SK-N-SH (cell line): ENCODE measurements around the gene WASF2. TPM values are rescaled to one million over a fixed set of nuclear protein-coding genes. Genes with fewer than 3 reads are reported as not detected.

Experiments used
- CTCF ChIA-PET: fragments of 300-600, 350-600 bp; formaldehyde crosslinking; extraction: SDS; loops from one replicate; lab custom pipeline; 2021; lab: Yijun Ruan, JAX
- POLR2A ChIA-PET: fragments of 350-600 bp; sonication (Branson Sonifier 250); formaldehyde crosslinking; extraction: SDS; loops from one replicate; lab custom pipeline; 2020; ENCODE audit warnings: antibody characterized with exemption, inconsistent platforms; lab: Yijun Ruan, JAX
- DNase-seq: peaks from one replicate; pipeline ENCODE4 v3.0.0; 2012
- H2AFZ ChIP-seq: fragments of 200-600 bp; sonication (generic); 2 replicates; pipeline ENCODE4 v1.8.1; 2016; ENCODE audit warnings: antibody characterized with exemption, mild to moderate bottlenecking, low read depth
- H3F3A ChIP-seq: fragments of 200-600 bp; sonication (generic); replicated peaks from 2 replicates; pipeline ENCODE3; 2016; ENCODE audit warnings: antibody characterized with exemption, mild to moderate bottlenecking; ENCODE audit not compliant: insufficient read depth
- H3K27ac ChIP-seq, 2 experiments: fragments of 200-500 bp in 1 of 2; fragments of 200-600 bp in 1 of 2; sonication (Bioruptor generic) in 1 of 2; sonication (generic), shearing (Covaris generic) in 1 of 2; 2 replicates each; pipeline versions ENCODE4 v1.5.1 to v1.6.1; 2014 to 2016; ENCODE audit warnings: low read depth in 2 of 2, inconsistent platforms in 1 of 2, low read length in 1 of 2, mild to moderate bottlenecking in 1 of 2, mixed read lengths in 1 of 2
- H3K27me3 ChIP-seq: fragments of 200-600 bp; sonication (generic), shearing (Covaris generic); 2 replicates; pipeline ENCODE4 v1.6.1; 2016; ENCODE audit warnings: mixed run types; ENCODE audit not compliant: insufficient read depth
- H3K36me3 ChIP-seq, 2 experiments: fragments of 200-500 bp in 1 of 2; fragments of 200-600 bp in 1 of 2; sonication (Bioruptor generic) in 1 of 2; sonication (generic) in 1 of 2; replicated peaks in 1 of 2; 2 replicates each; pipeline versions ENCODE3 to v1.5.1; 2014 to 2016; ENCODE audit warnings: low read length in 1 of 2, mild to moderate bottlenecking in 1 of 2; ENCODE audit not compliant: insufficient read depth in 2 of 2, control insufficient read depth in 1 of 2
- H3K4me1 ChIP-seq, 2 experiments: fragments of 200-500 bp in 1 of 2; fragments of 200-600 bp in 1 of 2; sonication (Bioruptor generic) in 1 of 2; sonication (generic), shearing (Covaris generic) in 1 of 2; 2 replicates each; pipeline versions ENCODE4 v1.5.1 to v1.6.1; 2014 to 2016; ENCODE audit warnings: low read depth in 1 of 2, low read length in 1 of 2, mixed run types in 1 of 2; ENCODE audit not compliant: insufficient read depth in 2 of 2, control insufficient read depth in 1 of 2
- H3K4me2 ChIP-seq: fragments of 200-600 bp; sonication (generic), shearing (Covaris generic); 2 replicates; pipeline ENCODE4 v1.6.1; 2017; ENCODE audit warnings: mixed run types
- H3K4me3 ChIP-seq, 2 experiments: fragments of 200-500 bp in 1 of 2; fragments of 200-600 bp in 1 of 2; sonication (Bioruptor generic) in 1 of 2; sonication (generic), shearing (Covaris generic) in 1 of 2; 2 replicates each; pipeline versions ENCODE4 v1.5.1 to v1.8.1; 2014 to 2016; ENCODE audit warnings: low read depth in 2 of 2, inconsistent platforms in 1 of 2, low read length in 1 of 2, mild to moderate bottlenecking in 1 of 2, mixed read lengths in 1 of 2, moderate library complexity in 1 of 2
- H3K79me2 ChIP-seq: fragments of 200-600 bp; sonication (generic); 2 replicates; pipeline ENCODE4 v1.8.1; 2017; ENCODE audit warnings: mild to moderate bottlenecking; ENCODE audit not compliant: insufficient read depth
- H3K9ac ChIP-seq: fragments of 200-600 bp; sonication (generic); 2 replicates; pipeline ENCODE4 v1.6.1; 2017; ENCODE audit warnings: mixed run types
- H3K9me2 ChIP-seq: fragments of 200-600 bp; sonication (generic); 2 replicates; pipeline ENCODE4 v1.6.1; 2017; ENCODE audit warnings: mixed run types
- H3K9me3 ChIP-seq: fragments of 200-600 bp; sonication (generic); 2 replicates; pipeline ENCODE4 v1.6.1; 2017; ENCODE audit warnings: mixed run types, mild to moderate bottlenecking, moderate library complexity
- H4K20me1 ChIP-seq: fragments of 200-600 bp; sonication (generic); 2 replicates; pipeline ENCODE4 v1.6.1; 2017; ENCODE audit warnings: mild to moderate bottlenecking, mixed run types; ENCODE audit not compliant: insufficient read depth
- CTCF ChIP-seq: fragments of 200-600 bp; sonication (generic); IDR thresholded peaks from 2 replicates; pipeline ENCODE4 v1.6.1; 2017; ENCODE audit warnings: antibody characterized with exemption, mild to moderate bottlenecking, moderate library complexity
- FOSL2 ChIP-seq: IDR thresholded peaks from 2 replicates; pipeline ENCODE4 v1.4.0; 2012; ENCODE audit warnings: low read depth, mild to moderate bottlenecking, moderate library complexity, borderline replicate concordance
- FOXJ3 ChIP-seq: sonication (generic); formaldehyde crosslinking; IDR thresholded peaks from 2 replicates; pipeline ENCODE4 v1.5.1; 2020; ENCODE audit warnings: mild to moderate bottlenecking, missing genetic modification reagents
- IRF3 ChIP-seq: fragments of 150-350 bp; IDR thresholded peaks from 2 replicates; pipeline ENCODE4 v1.6.1; 2016; ENCODE audit warnings: mild to moderate bottlenecking, low read depth, low read length
- MAX ChIP-seq: IDR thresholded peaks from 2 replicates; pipeline ENCODE4 v1.4.0; 2012; ENCODE audit warnings: low read depth
- MEF2A ChIP-seq: IDR thresholded peaks from 2 replicates; pipeline ENCODE4 v1.4.0; 2012; ENCODE audit warnings: low read depth, borderline replicate concordance
- NFIC ChIP-seq: IDR thresholded peaks from 2 replicates; pipeline ENCODE4 v1.4.0; 2012; ENCODE audit warnings: borderline replicate concordance
- NRF1 ChIP-seq: IDR thresholded peaks from 2 replicates; pipeline ENCODE4 v1.6.1; 2012; ENCODE audit warnings: low read depth, mild to moderate bottlenecking, low read length
- PBX3 ChIP-seq: IDR thresholded peaks from 2 replicates; pipeline ENCODE4; 2012
- RAD21 ChIP-seq: IDR thresholded peaks from 2 replicates; pipeline ENCODE4 v1.6.1; 2012; ENCODE audit warnings: mild to moderate bottlenecking, low read length
- RCOR1 ChIP-seq: fragments of 150-350 bp; IDR thresholded peaks from 2 replicates; pipeline ENCODE4 v1.6.1; 2017; ENCODE audit warnings: antibody characterized with exemption, low read length
- USF1 ChIP-seq: IDR thresholded peaks from 2 replicates; pipeline ENCODE4 v1.4.0; 2012; ENCODE audit warnings: low read depth, borderline replicate concordance
- WGBS: methylation state at CpG from one replicate; pipeline ENCODE4 v1.1.6; 2017; ENCODE audit warnings: low lambda C conversion rate; 5-methylcytosine and 5-hydroxymethylcytosine counted together
- polyA plus RNA-seq, 3 experiments: library from polyadenylated mRNA; depleted of rRNA; stranded (reverse); fragments of >200 nt; gene quantifications; 2 replicates each; pipeline ENCODE4 v1.2.3, GENCODE V29; 2012

The WASF2 gene
- polyA plus RNA-seq, 1 of the 3 experiments (the other 2 are of a cell fraction): 27.1 TPM

- H3K79me2 ChIP-seq: no peaks in the 10 kb centered on the region
- WGBS: 81% methylated on average over 26 of the region's 31 CpGs
- H3K4me1 ChIP-seq: peaks cover 3 to 85% of the 10 kb centered on the region in 2 experiments; a peak in 1 of 4 replicates
Observed at GRCh38 chr1:27522432-27523336, 32.7 kb upstream of the WASF2 start.

GRCh38 chr1:27521861-27522431, 32.0 kb upstream of the WASF2 start:
- Histone ChIP-seq H3K4me1 (peaks cover 3 to 78% of the 10 kb centered on the region in 2 experiments; a peak in 1 of 4 replicates), H3K27ac (peak overlapping the region in 1 of 2 experiments; percentile 54; a peak in 1 of 4 replicates), H2AFZ (no peak overlapping the region), H3K9ac (no peak overlapping the region), H3K9me3 (no peaks in the 10 kb centered on the region)
- POLR2A ChIA-PET: no interaction called here
- no peak for TF ChIP-seq FOXJ3
- TF ChIP-seq MEF2A: no peak
- no peak for TF ChIP-seq IRF3
- no peak for TF ChIP-seq FOSL2
- TF ChIP-seq MAX: no peak
- TF ChIP-seq NRF1: no peak
- no peak for TF ChIP-seq RAD21
- TF ChIP-seq NFIC: no peak
- no peak for TF ChIP-seq PBX3
- TF ChIP-seq CTCF: no peak
- TF ChIP-seq, all 33 proteins: peak for 0
- Histone ChIP-seq H3F3A (no peaks in the 10 kb centered on the region), H3K4me3 (no peak overlapping the region), H3K9me2 (no peaks in the 10 kb centered on the region), H3K27me3 (no peaks in the 10 kb centered on the region), H3K4me2 (no peak overlapping the region), H4K20me1 (no peaks in the 10 kb centered on the region), H3K36me3 (no peaks in the 10 kb centered on the region), H3K79me2 (no peaks in the 10 kb centered on the region)
- CTCF ChIA-PET: interaction anchor here (1.1 to 1.2 kb wide), 2 partner anchors 64 to 86 kb away, joined by 3 to 4 read pairs; no protein-coding TSS in a partner anchor
- DNase-seq: no peak
- WGBS: 93% methylated on average over 9 of the region's 9 CpGs

More at GRCh38 chr1:27522432-27523336, 32.7 kb upstream of the WASF2 start:
- TF ChIP-seq RAD21 (peak; percentile 36), USF1 (no peak), RCOR1 (no peak), CTCF (peak; percentile 23; the same call in 1 of the 2 replicates)
- no peak overlapping the region for H3K4me2 ChIP-seq
- POLR2A ChIA-PET: no interaction called here
- no peak for DNase-seq
- H3K36me3 ChIP-seq: no peaks in the 10 kb centered on the region
- H3K27me3 ChIP-seq: no peaks in the 10 kb centered on the region
- no peaks in the 10 kb centered on the region for H3K9me2 ChIP-seq
- CTCF ChIA-PET: interaction anchor here (0.7 to 2.1 kb wide), 12 partner anchors 11 to 223 kb away, joined by 3 to 11 read pairs (median 4); no protein-coding TSS in a partner anchor
- H2AFZ ChIP-seq: no peak overlapping the region
- no peak overlapping the region for H3K9ac ChIP-seq
- H3K4me3 ChIP-seq: no peak overlapping the region
- no peaks in the 10 kb centered on the region for H3K9me3 ChIP-seq
- H3K27ac ChIP-seq: peak overlapping the region in 1 of 2 experiments; percentile 54; a peak in 1 of 4 replicates
- H3F3A ChIP-seq: no peaks in the 10 kb centered on the region
- no peaks in the 10 kb centered on the region for H4K20me1 ChIP-seq
